GM18508 (cell line): Measurements from ENCODE around the gene MAGEC3.
"Not testable (repeated sequence)": the region's sequence is repeated elsewhere in the genome, so short reads cannot be mapped to it uniquely, and the experiment has no call there.

Experiments used
- ATAC-seq: cut with Tn5 transposase; IDR thresholded peaks from one replicate; pipeline ENCODE4 v1.9.1; 2021; ENCODE audit warnings: moderate number of reproducible peaks; ENCODE audit not compliant: insufficient read depth, unreplicated experiment

MAGEC3 gene, protein sequence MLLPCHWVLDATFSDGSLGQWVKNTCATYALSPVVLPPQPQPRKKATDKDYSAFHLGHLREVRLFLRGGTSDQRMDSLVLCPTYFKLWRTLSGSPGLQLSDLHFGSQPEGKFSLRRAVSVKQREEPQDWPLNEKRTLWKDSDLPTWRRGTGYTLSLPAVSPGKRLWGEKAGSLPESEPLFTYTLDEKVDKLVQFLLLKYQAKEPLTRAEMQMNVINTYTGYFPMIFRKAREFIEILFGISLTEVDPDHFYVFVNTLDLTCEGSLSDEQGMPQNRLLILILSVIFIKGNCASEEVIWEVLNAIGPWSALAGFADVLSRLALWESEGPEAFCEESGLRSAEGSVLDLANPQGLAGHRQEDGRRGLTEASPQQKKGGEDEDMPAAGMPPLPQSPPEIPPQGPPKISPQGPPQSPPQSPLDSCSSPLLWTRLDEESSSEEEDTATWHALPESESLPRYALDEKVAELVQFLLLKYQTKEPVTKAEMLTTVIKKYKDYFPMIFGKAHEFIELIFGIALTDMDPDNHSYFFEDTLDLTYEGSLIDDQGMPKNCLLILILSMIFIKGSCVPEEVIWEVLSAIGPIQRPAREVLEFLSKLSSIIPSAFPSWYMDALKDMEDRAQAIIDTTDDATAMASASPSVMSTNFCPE

DNA sequence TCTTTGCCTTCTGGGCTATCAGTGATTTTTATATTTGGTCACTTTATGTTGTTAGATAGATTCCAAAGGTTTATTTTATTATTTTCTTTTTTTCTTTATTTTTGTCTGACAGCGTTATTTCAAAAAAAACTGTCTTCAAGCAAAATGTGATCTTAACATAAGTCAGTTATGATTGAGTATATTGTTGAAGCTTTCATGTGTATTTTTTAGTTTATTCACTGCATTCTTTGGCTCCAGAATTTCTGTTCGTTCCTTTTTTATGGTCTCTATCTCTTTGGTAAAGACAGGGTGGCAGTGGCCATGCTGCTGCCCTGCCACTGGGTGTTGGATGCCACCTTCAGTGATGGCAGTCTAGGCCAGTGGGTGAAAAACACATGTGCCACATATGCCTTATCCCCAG, at the start of gene MAGEC3:
TSS of gene MAGEC3 (plus strand) at position 301 of the 400 bp plus-strand sequence. CDS start at position 301, 0 bp downstream.
- no peak for ATAC-seq

DNA sequence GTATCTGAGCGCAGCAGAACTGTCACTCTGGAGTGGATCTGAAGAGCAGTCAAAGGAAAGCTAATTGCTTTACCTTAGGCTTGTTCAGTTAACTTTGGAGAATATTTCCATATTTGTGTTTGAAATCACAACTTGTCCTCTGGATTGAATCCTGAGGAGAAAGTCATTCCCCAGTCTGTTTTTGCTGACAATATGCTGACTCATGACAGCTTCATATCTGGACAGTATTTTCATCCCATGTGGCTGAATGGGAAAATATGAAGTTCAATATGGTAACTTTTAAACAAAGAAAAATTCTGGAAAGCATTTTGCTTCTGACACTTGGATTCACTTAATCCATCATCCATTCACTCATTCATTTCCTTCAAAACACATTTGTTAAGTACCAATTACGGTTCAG, 46.3 kb upstream of the MAGEC3 start:
- ATAC-seq, result no peak

DNA sequence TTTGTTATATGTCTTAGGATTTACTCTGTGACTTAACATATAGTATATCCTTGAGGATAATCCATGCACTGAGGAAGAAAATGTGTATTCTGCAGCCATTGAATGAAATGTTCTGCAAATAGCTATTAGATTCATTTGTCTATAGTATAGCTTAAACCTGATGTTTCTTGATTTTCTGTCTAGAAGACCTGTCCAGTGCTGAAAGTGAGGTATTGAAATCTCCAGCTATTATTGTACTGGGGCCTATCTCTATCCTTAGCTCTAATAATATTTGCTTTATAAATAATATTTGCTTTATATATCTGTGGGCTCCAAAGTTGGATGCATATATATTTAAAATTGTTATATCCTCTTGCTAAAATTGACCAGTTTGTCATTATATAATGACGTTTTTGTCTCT, 26.7 kb upstream of the MAGEC3 start:
- ATAC-seq, result no peak

DNA sequence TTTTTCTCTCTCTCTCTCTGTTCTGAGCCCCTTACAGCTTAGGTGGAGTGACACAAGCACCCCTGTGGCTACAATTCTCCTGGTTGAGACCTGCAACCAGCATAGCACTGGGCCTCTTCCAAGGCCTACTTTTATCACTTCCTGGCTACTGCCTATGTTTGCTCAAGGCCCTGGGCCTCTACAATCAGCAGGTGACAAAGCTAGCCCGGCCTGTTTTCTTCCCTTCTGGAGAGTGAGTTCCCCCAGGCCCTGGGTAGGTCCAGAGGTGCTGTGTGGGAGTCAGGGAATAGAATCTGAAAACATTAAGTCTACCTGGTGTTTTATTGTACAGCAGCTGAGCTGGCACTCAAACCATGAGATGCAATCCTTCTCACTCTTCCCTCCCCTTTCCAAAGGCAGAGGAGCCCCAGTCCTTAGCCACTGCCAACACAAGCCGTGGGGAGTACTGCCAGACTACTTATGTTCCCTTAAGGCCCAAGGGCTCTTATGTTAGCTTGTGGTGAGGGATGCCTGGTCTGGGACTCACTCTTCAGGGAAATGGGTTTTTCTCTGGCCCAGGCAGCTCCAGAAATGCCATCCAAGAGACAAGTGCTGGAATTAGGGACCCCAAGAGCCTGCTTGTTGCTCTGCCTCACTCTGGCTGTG, 23.8 kb upstream of the MAGEC3 start:
- no peak for ATAC-seq

DNA sequence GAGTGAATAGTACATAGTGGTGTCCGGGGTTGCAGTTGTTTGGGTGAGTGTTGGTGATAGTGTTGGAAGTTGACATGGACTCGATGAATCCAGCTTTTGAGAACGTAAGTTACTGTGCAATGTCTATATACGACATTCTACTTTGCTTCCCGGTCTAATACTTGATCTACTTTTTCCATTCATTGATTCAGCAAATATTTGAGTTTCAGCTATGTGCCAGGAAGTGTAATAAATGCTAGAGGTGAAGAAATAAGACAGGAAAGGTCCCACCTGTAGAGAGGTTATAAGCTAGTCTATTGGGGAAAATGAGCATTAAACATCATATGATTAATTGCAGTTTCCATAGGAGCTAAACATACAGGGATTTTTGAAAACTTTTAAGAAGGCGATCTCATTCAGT, 22.2 kb upstream of the MAGEC3 start:
- ATAC-seq, result no peak

DNA sequence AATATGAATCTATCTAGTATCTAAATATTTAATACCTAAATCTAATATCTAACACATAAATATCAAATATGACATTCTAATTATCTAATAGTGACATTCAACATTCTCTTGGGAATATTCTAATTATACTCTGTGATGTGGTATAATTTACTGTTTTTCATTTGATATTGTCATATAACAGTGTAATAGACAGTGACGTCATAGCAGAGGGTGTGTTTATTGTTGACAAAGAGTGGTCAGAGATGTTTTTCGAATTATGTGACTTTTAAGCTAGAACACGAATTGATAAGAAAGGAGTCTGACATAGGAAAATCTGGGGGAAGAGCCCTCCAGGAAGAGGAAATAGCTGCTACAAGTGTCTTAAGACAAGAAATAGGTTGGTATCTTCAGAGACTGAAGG, 5.9 kb upstream of the MAGEC3 start:
- ATAC-seq, result no peak

DNA sequence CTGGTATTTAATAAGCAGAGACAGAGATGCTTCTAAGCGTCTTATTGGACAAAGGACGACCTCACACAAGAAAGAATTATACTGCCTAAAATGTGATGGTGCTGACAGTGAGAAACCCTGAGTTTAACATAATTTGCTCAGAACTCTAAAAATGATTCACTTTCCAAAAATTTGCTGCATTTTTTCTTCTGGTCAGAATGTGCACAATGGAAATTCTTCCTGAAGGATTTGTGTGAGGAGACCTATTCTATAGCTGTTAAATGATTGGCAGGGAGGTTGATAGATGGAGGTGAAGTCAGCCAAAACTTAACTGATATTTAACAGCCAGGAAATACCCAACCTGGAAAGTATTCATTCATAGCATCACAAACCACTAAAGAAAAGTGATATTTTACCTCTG, 1.7 kb downstream of the MAGEC3 start:
- no peak for ATAC-seq

DNA sequence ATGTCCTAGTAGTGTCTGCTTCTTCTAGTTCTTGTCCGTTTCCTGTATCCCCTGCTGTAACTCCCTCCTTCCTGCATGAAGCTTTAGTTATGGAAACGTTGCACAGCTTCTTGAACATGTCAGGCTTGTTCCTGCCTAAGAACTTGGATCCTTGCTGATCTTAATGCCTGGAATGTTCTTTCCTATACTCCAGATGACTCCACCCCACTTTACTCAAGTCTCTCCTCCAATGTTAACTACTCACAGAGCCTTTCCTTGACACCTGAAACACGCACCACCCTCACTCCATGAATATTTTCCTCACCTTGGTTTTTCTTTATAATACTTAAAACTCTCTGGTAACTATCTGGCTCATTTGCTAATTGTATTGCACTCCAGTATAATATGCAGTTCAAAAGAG, 19.4 kb downstream of the MAGEC3 start:
- ATAC-seq, result no peak

DNA sequence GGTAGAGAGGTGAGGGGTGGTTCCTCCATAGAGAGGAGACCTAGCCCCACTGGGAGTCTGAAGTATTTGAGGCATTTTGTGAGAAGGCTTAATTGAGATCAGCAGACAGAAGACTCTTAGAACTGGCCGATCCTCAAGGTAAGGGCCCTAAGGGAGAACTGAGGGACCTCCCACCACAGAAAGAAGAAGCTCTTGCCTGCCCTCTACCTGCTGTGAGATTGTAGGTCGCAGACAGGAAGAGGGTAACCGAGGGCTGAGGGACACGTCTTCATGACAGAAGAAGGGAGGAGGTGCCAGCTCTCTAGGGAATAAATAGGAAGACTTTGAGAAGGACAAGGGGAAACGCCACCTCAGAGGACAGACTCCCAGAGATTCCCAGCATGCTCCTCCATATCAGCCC, 41.5 kb downstream of the MAGEC3 start:
- no peak for ATAC-seq

DNA sequence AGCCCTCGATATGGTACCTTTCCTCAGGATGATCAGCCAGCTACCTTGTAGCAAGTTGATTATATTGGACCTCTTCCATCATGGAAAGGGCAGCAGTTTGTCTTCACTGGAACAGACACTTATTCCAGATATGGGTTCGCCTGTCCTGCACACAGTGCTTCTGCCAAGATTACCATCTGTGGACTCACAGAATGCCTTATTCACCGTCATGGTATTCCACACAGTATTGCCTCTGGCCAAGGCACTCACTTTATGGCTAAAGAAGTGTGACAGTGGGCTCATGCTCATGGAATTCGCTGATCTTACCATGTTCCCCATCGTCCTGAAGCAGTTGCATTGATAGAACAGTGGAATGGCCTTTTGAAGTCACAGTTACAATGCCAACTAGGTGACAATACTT, 50.7 kb downstream of the MAGEC3 start:
- ATAC-seq, result not testable (repeated sequence)

DNA sequence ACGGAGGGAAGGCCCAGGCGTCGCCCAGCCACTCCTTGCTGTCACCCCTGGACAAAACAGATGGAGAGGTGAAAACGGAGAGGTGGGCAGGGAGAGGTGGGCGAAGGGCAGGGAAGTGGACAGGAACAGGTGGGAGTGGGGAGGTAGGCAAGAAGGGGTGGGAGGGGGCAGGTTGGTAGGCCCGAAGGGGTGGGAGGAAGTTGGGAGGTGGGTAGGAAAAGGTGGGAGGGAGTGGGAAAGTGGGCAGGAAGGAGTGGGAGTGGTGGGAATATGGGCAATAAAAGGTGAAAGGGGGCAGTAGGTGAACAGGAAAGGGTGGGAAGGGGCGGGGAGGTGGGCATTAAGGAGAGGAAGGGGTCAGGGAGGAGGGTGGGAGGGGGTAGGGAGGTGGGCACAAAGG, 56.6 kb downstream of the MAGEC3 start:
- no peak for ATAC-seq

DNA sequence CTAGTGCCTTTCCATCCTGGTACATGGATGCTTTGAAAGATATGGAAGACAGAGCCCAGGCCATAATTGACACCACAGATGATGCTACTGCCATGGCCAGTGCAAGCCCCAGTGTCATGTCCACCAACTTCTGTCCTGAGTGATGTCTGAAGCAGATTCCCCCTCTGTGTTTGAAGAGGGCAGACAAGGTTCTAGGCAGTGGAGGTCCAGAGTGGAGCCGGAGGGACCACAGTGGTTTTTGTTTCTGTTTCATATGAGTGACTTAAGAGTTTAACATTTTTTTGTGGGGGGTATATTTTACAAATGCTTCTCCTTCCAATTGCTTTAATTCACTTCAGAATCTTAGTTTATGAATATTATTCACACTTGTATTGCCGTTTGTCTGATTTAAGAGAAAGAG, 59.6 kb downstream of the MAGEC3 start:
- ATAC-seq, result no peak

DNA sequence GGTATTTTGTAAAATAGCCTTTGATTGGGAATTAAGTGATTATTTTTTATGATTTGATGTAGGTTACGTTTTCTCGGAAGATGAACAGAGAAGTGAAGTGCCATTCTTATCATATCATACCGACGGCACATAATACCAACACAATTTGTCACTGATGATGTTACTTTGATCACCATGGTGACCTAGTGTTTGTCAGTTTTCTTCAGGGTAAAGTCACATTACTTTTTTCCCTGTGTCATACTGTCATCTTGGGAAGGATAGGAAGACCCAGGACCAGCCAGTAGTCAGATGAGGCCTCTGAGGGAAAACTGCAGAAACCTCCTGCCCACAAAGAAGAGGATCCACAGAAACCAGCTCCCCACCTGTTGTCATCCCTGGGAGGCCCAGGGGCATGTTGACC, 64.2 kb downstream of the MAGEC3 start:
- no peak for ATAC-seq

DNA sequence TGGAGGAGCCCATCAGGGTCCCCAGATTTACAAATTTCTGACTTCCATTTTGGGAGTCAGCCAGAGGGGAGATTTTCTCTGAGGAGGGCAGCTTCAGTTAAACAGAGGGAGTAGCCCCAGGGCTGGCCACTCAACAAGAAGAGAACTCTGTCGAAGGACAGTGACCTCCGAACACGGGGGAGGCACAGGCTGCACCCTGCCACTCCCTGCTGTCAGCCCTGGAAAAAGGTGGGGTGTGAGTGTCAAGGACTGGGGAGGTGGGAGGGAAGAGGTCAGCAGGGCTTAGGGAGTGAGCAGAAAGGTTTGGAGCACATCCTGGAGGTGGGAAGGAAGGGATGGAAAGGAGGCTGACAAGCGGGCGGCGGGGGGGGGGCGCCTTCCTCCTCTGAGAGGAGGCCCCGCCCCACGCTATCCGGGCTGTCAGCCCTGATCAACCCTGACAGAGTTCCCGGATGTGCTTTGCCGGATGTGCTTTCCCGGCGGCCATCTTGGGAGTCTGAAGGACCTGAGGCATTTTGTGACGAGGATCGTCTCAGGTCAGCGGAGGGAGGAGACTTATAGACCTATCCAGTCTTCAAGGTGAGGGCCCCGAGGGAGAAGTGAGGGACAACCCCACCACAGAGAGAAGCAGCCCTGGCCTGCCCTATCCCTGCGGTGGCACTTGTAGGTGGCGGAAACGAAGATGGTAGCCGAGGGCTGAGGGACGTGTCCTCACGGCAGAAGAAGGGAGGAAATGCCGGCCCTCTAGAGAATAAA, 65.5 kb downstream of the MAGEC3 start, which contains the start of gene MAGEC1:
TSS of gene MAGEC1 (plus strand) at position 495 of the 756 bp plus-strand sequence. CDS start 1,179 bp downstream, outside the sequence.
- no peak for ATAC-seq

DNA sequence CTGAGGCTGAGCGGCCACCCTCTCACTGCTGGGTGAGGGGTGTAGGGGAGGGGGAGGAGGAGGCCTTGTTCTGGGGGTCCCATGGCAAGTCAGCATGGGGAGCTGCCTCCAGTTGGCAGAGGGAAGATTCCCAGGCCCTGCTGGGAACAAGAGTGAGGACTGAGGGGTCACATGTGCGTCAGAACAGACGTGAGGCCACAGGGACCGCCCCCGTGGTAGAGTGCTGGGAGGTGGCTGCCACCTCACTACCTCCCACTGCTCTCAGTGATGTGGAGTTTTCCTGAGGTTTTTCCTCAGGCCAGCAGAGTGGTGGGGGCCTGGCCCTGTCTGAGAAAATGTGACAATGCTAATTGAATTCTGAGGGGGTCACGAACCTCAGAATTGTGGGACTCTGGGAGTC, 66.1 kb downstream of the MAGEC3 start:
- ATAC-seq, result no peak

DNA sequence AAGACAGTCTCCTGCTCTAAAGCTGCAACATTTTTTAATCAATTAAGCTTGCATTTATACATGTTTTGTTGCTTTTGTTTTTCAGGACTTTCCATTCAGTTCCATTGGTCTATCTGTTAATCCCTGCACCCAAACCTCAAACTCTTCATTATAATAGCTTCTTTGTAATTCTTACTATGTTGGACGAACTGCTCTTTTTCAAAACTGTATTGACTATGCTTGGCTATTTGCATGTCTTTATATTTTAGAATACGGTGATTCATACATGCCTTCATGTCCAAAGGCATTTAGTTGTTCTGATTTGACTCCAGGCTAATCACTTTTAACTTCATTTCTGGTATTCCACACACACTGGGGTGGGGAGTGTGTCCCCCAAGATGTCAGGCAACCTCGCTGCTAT, 79.7 kb downstream of the MAGEC3 start:
- no peak for ATAC-seq

DNA sequence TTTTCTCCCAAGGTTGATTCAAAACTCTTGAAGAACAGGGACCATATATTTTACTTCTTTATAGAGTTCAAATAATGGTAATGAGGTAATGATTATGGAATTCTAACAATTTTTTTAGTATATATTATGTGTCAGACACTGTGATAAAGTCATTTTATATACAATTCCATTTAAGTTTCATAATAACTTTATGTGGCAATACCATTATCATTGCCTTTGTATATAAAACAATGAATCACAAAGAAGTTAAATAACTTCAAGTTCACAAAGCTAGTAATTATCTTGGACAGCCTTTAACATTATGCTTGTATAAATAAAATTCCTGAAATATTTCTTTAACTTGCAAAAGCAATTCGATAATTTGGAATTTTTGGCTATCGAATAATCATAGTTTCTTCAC, 86.2 kb downstream of the MAGEC3 start:
- no peak for ATAC-seq

DNA sequence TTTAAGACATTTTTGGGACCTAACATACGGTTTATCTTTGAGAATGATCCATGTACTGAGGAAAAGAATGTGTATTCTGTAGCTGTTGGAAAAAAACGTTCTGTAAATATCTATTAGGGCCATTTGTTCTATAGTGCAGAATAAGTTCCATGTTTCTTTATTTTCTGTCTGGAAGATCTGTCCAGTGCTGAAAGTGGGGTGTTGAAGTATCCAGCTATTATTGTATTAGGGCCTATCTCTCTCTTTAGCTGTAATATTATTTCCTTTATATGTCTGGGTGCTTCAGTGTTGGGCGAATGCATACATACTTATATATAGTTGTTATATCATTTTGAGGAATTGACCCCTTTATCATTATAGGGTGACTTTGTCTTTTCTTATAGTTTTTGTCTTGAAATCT, 90.3 kb downstream of the MAGEC3 start:
- ATAC-seq, result no peak

DNA sequence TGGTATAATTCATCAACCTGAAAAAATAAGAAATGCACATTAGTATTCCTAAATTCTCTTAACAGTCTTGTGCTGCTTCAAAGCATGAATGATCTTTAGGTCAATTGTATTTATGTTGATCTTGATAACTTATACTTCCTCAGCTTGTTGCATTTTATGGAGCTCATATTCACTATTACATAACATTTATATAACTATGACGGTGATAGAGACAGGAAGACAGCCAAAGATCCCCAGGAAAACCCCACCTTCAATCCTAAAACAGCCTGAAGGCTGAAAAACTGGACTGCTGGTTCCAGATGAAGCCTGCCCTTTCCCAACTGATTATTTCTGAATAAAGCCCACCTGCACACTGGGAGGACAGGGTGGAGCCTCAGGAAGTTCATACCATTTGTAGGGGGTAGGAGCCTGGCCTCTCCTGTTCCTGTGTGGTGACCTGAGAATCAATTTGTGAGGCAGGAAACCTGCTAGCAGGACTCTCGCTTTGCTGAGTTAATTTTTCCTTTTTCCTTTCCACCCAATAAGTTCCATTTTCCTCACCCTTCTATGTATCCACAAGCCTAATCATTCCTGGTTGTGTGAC, 96.0 kb downstream of the MAGEC3 start:
- no peak for ATAC-seq

DNA sequence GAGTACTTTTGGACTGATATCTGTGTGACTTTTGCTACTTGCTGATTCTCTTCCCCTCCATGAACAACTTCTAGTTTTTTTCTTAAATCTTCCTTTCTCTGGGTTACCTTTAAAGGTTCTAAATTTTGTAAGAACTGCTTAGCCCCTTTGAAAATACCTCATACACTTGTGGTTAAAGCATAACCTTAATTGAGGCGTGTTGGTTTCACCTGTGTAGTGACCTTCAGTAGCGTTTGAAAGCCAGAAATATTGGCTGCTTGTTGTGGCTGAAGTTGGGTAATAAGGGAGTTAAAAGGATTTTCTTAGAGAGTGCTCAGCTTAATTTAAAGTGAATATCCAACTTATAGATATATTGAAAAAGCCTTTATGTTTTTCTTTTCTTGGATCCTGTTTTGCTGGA, 97.5 kb downstream of the MAGEC3 start:
- ATAC-seq, result no peak
